ENCODE data around the gene ENTPD3.

ENTPD3 gene

DNA sequence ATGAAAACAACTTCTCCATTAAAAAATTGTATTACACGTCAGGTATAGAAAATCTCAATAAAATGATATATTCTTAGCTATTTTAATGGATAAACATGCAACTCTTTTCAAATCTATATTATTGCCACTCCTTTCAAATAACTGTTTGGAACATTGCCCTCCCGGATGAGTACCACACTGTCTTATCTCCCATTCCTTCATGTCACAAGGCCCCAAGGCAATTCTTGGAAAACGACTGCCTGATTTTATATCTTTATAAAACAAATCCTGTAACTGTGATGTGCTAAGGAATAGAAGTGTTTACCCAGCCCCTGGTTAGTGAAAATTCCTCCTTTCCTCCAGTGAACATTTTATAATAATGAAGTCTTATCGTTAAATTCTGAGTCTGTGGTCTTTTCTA lies 83.7 kb downstream of the ENTPD3 start:
- no peak for TF ChIP-seq Cebpa-rat (IDR thresholded peaks at IDR 0.05)
- peaks cover 19% of the 10 kb centered on the region for H3K36me3 ChIP-seq
- H3K9me3 ChIP-seq: no peaks in the 10 kb centered on the region
- no peak overlapping the region for H3K9ac ChIP-seq
- H3K27ac ChIP-seq: no peak overlapping the region
- H3K4me3 ChIP-seq: no peak overlapping the region
- no peak overlapping the region for H3K4me2 ChIP-seq
- H4K20me1 ChIP-seq: peaks cover 21% of the 10 kb centered on the region; the same call in 1 of the 2 replicates
- H3K27me3 ChIP-seq: no peaks in the 10 kb centered on the region
- H3K4me1 ChIP-seq: no peaks in the 10 kb centered on the region

DNA sequence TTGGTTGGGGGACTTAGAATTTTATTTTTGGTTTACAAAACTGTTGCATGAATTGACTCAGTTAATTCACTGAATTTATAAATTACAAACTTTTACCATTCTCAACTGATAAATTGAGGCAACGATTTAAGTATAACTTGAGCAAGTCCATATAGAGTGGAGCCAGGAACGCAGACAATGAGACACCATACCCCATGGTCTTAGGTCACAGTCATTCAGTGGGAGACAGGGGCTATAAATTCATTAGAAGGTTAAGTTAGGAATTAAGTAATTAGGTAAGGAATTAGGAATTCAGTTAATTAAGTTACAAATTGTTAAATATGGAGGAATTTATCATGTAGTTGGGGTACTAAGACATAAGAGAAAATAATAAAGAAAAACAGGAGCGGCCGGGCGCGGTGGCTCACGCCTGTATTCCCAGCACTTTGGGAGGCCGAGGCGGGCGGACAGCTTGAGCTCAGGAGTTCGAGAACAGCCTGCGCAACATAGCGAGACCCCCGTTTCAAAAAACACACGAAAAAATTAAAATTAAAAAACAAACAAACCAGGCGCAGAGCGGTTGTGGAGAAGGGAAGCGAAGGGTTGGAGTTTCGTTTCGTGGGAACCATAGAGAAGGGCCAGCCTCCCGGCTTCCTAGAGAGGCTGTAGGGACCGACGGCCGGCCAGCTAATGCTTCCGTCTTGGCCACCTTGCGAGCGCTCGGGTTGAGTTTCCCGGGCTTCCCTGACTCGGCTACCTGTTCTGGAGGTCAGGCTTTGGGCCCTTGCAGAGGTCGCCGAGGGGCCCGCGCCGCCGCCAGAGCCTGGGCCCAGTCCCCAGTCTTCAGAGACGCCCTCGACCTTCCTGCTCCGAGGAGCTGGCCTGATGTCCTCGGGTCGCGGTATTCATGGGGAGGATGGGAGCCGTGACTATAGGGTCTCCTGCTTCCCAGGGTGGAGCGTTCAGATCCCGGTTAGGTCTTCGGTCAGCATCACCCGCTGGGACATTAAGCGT lies 89.8 kb downstream of the ENTPD3 start, which contains the start of gene ZNF619:
ZNF619 (plus strand) TSS at position 645 of the 993 bp plus-strand sequence. CDS start 858 bp downstream, outside the sequence.
- H3K9ac ChIP-seq: peak within 1 kb of the TSS; percentile 88
- H3K4me2 ChIP-seq: peak within 1 kb of the TSS; percentile 79
- H3K4me1 ChIP-seq: peaks cover 18% of the 10 kb centered on the region
- peaks cover 31% of the 10 kb centered on the region for H3K36me3 ChIP-seq
- no peaks in the 10 kb centered on the region for H3K9me3 ChIP-seq
- peak within 1 kb of the TSS; percentile 85 for H3K27ac ChIP-seq
- H4K20me1 ChIP-seq: no peaks in the 10 kb centered on the region
- peak within 1 kb of the TSS; percentile 78 for H3K4me3 ChIP-seq
- no peak for TF ChIP-seq Cebpa-rat (IDR thresholded peaks at IDR 0.05)
- no peaks in the 10 kb centered on the region for H3K27me3 ChIP-seq

DNA sequence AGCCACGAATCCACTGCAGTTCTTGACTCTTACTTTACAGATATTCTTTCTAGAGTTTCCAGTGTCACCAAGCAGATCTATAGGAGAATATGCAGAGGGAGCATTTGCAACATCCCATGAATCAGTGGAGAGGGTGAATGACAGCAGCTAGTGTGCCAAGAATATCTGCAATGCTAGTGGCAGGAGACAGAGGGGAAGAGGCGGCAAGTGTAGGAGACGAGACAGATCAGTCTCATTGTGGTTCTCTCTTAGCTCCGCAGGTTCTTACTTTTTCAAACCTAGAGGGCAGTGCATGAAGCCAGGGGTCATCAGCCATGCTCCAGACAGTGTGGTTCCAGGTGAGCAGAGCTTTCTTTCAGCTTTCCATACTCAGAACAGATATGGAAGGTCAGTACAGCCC lies 90.7 kb downstream of the ENTPD3 start:
- H3K9ac ChIP-seq: peak overlapping the region; percentile 88
- H3K27ac ChIP-seq: peak overlapping the region; percentile 85
- no peak for TF ChIP-seq Cebpa-rat (IDR thresholded peaks at IDR 0.05)
- peaks cover 40% of the 10 kb centered on the region for H3K36me3 ChIP-seq
- H3K27me3 ChIP-seq: no peaks in the 10 kb centered on the region
- H3K9me3 ChIP-seq: no peaks in the 10 kb centered on the region
- peak overlapping the region; percentile 79 for H3K4me2 ChIP-seq
- H3K4me1 ChIP-seq: peaks cover 19% of the 10 kb centered on the region
- H3K4me3 ChIP-seq: peak overlapping the region; percentile 78
- no peaks in the 10 kb centered on the region for H4K20me1 ChIP-seq

Data from BLaER1 (cell line).